GM18508 (cell line): ENCODE results near the gene FOXRED2.
"Not testable (repeated sequence)": the region's sequence is repeated elsewhere in the genome, so short reads cannot be mapped to it uniquely, and the experiment has no call there.

ENCODE experiments used
- ATAC-seq: cut with Tn5 transposase; IDR thresholded peaks from one replicate; pipeline ENCODE4 v1.9.1; 2021; ENCODE audit warnings: moderate number of reproducible peaks; ENCODE audit not compliant: insufficient read depth, unreplicated experiment

The FOXRED2 gene

GRCh38 chr22:36506637-36507517 is at the start of gene FOXRED2:
Gene FOXRED2 (minus strand): TSS chr22:36507040. CDS start chr22:36506422, 618 bp downstream.
- no peak for ATAC-seq

GRCh38 chr22:36554098-36554497 is 47.3 kb upstream of the FOXRED2 start:
- ATAC-seq = no peak

GRCh38 chr22:36552289-36552688 is 45.4 kb upstream of the FOXRED2 start:
- ATAC-seq = no peak

GRCh38 chr22:36550701-36551495 is 44.1 kb upstream of the FOXRED2 start:
- no peak for ATAC-seq

- no peak for ATAC-seq
Measured at GRCh38 chr22:36549033-36549432, 42.2 kb upstream of the FOXRED2 start.

GRCh38 chr22:36548606-36549005 is 41.8 kb upstream of the FOXRED2 start:
- ATAC-seq = no peak

GRCh38 chr22:36546932-36547331 is 40.1 kb upstream of the FOXRED2 start:
- no peak for ATAC-seq

GRCh38 chr22:36546092-36546804 is 39.4 kb upstream of the FOXRED2 start:
- no peak for ATAC-seq

GRCh38 chr22:36544107-36544620 is 37.3 kb upstream of the FOXRED2 start:
- no peak for ATAC-seq

GRCh38 chr22:36541831-36542411 is 35.1 kb upstream of the FOXRED2 start:
- no peak for ATAC-seq

GRCh38 chr22:36540867-36541642 is 34.2 kb upstream of the FOXRED2 start:
- no peak for ATAC-seq

- ATAC-seq = no peak
Measured at GRCh38 chr22:36538529-36538928, 31.7 kb upstream of the FOXRED2 start.

GRCh38 chr22:36536717-36537116 is 29.9 kb upstream of the FOXRED2 start:
- ATAC-seq = no peak

GRCh38 chr22:36533320-36533719 is 26.5 kb upstream of the FOXRED2 start:
- not testable (repeated sequence) for ATAC-seq

- ATAC-seq = no peak
Measured at GRCh38 chr22:36532466-36532865, 25.6 kb upstream of the FOXRED2 start.

- ATAC-seq = peak; percentile 68
Measured at GRCh38 chr22:36528795-36529751, 22.2 kb upstream of the FOXRED2 start, which contains the start of gene EIF3D. Gene EIF3D (minus strand): TSS chr22:36529166. CDS start chr22:36526121, 3,045 bp downstream.

- no peak for ATAC-seq
Measured at GRCh38 chr22:36528341-36528740, 21.5 kb upstream of the FOXRED2 start.

- no peak for ATAC-seq
Measured at GRCh38 chr22:36522662-36523061, 15.8 kb upstream of the FOXRED2 start.
